8988T (cell line): Measurements from ENCODE around the gene ADAMTSL1.
"Not testable (repeated sequence)": the region's sequence is repeated elsewhere in the genome, so short reads cannot be mapped to it uniquely, and the experiment has no call there.

Experiments used
- DNase-seq: peaks from one replicate; pipeline ENCODE4 v3.0.0; 2011

Gene ADAMTSL1

GRCh38 chr9:18829066-18829465 is 355.1 kb downstream of the ADAMTSL1 start:
- DNase-seq = no peak

GRCh38 chr9:18829873-18830272 is 355.9 kb downstream of the ADAMTSL1 start:
- no peak for DNase-seq

- DNase-seq = no peak
Measured at GRCh38 chr9:18834740-18835361, 360.9 kb downstream of the ADAMTSL1 start.

- DNase-seq = no peak
Measured at GRCh38 chr9:18837402-18837801, 363.4 kb downstream of the ADAMTSL1 start.

- no peak for DNase-seq
Measured at GRCh38 chr9:18847576-18848275, 373.8 kb downstream of the ADAMTSL1 start.

- no peak for DNase-seq
Measured at GRCh38 chr9:18848657-18849056, 374.7 kb downstream of the ADAMTSL1 start.

GRCh38 chr9:18849270-18849669 is 375.3 kb downstream of the ADAMTSL1 start:
- DNase-seq = no peak

- DNase-seq = no peak
Measured at GRCh38 chr9:18849890-18850677, 376.1 kb downstream of the ADAMTSL1 start.

- no peak for DNase-seq
Measured at GRCh38 chr9:18851069-18851795, 377.3 kb downstream of the ADAMTSL1 start.

- no peak for DNase-seq
Measured at GRCh38 chr9:18855656-18856055, 381.7 kb downstream of the ADAMTSL1 start.

- DNase-seq = no peak
Measured at GRCh38 chr9:18857334-18857733, 383.4 kb downstream of the ADAMTSL1 start.

GRCh38 chr9:18857769-18858168 is 383.8 kb downstream of the ADAMTSL1 start:
- no peak for DNase-seq

GRCh38 chr9:18861609-18862544 is 387.9 kb downstream of the ADAMTSL1 start:
- no peak for DNase-seq

- DNase-seq = no peak
Measured at GRCh38 chr9:18863791-18864190, 389.8 kb downstream of the ADAMTSL1 start.

- DNase-seq = no peak
Measured at GRCh38 chr9:18864516-18864915, 390.6 kb downstream of the ADAMTSL1 start.

- no peak for DNase-seq
Measured at GRCh38 chr9:18865542-18865941, 391.6 kb downstream of the ADAMTSL1 start.

- no peak for DNase-seq
Measured at GRCh38 chr9:18866121-18866831, 392.3 kb downstream of the ADAMTSL1 start.

- no peak for DNase-seq
Measured at GRCh38 chr9:18869725-18870124, 395.8 kb downstream of the ADAMTSL1 start.

- DNase-seq = no peak
Measured at GRCh38 chr9:18874069-18874468, 400.1 kb downstream of the ADAMTSL1 start.

- DNase-seq = not testable (repeated sequence)
Measured at GRCh38 chr9:18874990-18875389, 401.0 kb downstream of the ADAMTSL1 start.

- DNase-seq = no peak
Measured at GRCh38 chr9:18877984-18878383, 404.0 kb downstream of the ADAMTSL1 start.
